Caki2 (cell line): ENCODE results near the gene ERO1A. TPM values are rescaled to one million over a fixed set of nuclear protein-coding genes. Genes with fewer than 3 reads are reported as not detected.
"Not testable (repeated sequence)": the region's sequence is repeated elsewhere in the genome, so short reads cannot be mapped to it uniquely, and the experiment has no call there.

Experiments
- DNase-seq: peaks from one replicate; pipeline ENCODE4 v3.0.0-alpha.2; 2015; ENCODE audit warnings: low read depth
- in situ Hi-C: cut with HindIII; loops from 2 replicates; pipeline ENCODE4 v1.10.0; 2016; ENCODE audit warnings: low sequenced_read_pairs, low pct_unique_long_range_greater_than_20kb, mixed read lengths
- total RNA-seq: library from RNA; depleted of rRNA; stranded (reverse); fragments of >200 nt; shearing (Covaris generic); gene quantifications from 2 replicates; pipeline ENCODE4 v1.2.3, GENCODE V29; 2014; ENCODE audit warnings: low replicate concordance; rRNA removed

The ERO1A gene
- 63.8 and 82.4 TPM in 2 replicates for total RNA-seq

- in situ Hi-C loops: no loop called here
- peak; percentile 83 for DNase-seq
Measured at GRCh38 chr14:52695481-52696091, at the start of gene ERO1A. TSS of gene ERO1A (minus strand) at chr14:52695558. CDS start at chr14:52695481, 77 bp downstream.

GRCh38 chr14:52741865-52742264 is 46.5 kb upstream of the ERO1A start:
- in situ Hi-C loops: no loop called here

GRCh38 chr14:52740751-52741150 is 45.4 kb upstream of the ERO1A start:
- in situ Hi-C loops: no loop called here
- DNase-seq: no peak

More at GRCh38 chr14:52741865-52742264, 46.5 kb upstream of the ERO1A start:
- DNase-seq: no peak

- DNase-seq: no peak
- in situ Hi-C loops: no loop called here
Measured at GRCh38 chr14:52738409-52738808, 43.1 kb upstream of the ERO1A start.

- in situ Hi-C loops: no loop called here
- DNase-seq: no peak
Measured at GRCh38 chr14:52735921-52736489, 40.6 kb upstream of the ERO1A start.

GRCh38 chr14:52733824-52734223 is 38.5 kb upstream of the ERO1A start:
- in situ Hi-C loops: no loop called here
- no peak for DNase-seq

- no peak for DNase-seq
- in situ Hi-C loops: no loop called here
Measured at GRCh38 chr14:52730709-52731111, 35.4 kb upstream of the ERO1A start.

- in situ Hi-C loops: no loop called here
- DNase-seq: peak; percentile 95
Measured at GRCh38 chr14:52729925-52730708, 34.8 kb upstream of the ERO1A start, which contains the start of gene STYX. TSS of gene STYX (plus strand) at chr14:52730166. CDS start at chr14:52730475, 309 bp downstream.

- no peak for DNase-seq
- in situ Hi-C loops: no loop called here
Measured at GRCh38 chr14:52729585-52729924, 34.2 kb upstream of the ERO1A start.

- DNase-seq, in situ Hi-C loops: not testable (repeated sequence)
Measured at GRCh38 chr14:52729035-52729434, 33.7 kb upstream of the ERO1A start.

GRCh38 chr14:52727509-52727908 is 32.2 kb upstream of the ERO1A start:
- in situ Hi-C loops: not testable (repeated sequence)

GRCh38 chr14:52724360-52724644 is 28.9 kb upstream of the ERO1A start:
- no peak for DNase-seq
- in situ Hi-C loops: no loop called here

More at GRCh38 chr14:52727509-52727908, 32.2 kb upstream of the ERO1A start:
- DNase-seq: not testable (repeated sequence)

- in situ Hi-C loops: no loop called here
Measured at GRCh38 chr14:52723514-52724359, 28.4 kb upstream of the ERO1A start.

GRCh38 chr14:52716155-52716554 is 20.8 kb upstream of the ERO1A start:
- DNase-seq: no peak
- in situ Hi-C loops: no loop called here

More at GRCh38 chr14:52723514-52724359, 28.4 kb upstream of the ERO1A start:
- no peak for DNase-seq

GRCh38 chr14:52711666-52712065 is 16.3 kb upstream of the ERO1A start:
- no peak for DNase-seq
- in situ Hi-C loops: no loop called here

GRCh38 chr14:52706724-52707706 is 11.7 kb upstream of the ERO1A start, which contains the start of gene PSMC6:
TSS of gene PSMC6 (plus strand) at chr14:52707200. CDS start at chr14:52707220, 20 bp downstream.
- in situ Hi-C loops: no loop called here
- peak; percentile 84 for DNase-seq

GRCh38 chr14:52706286-52706685 is 10.9 kb upstream of the ERO1A start:
- no peak for DNase-seq
- in situ Hi-C loops: no loop called here
